AG08396 (cell line): ENCODE results near the gene EPHB4.
"Not testable (repeated sequence)": the region's sequence is repeated elsewhere in the genome, so short reads cannot be mapped to it uniquely, and the experiment has no call there.

Experiments used
- DNase-seq: peaks from one replicate; pipeline ENCODE4 v3.0.0; 2012; ENCODE audit warnings: low spot score, mixed read lengths

Gene EPHB4

DNA sequence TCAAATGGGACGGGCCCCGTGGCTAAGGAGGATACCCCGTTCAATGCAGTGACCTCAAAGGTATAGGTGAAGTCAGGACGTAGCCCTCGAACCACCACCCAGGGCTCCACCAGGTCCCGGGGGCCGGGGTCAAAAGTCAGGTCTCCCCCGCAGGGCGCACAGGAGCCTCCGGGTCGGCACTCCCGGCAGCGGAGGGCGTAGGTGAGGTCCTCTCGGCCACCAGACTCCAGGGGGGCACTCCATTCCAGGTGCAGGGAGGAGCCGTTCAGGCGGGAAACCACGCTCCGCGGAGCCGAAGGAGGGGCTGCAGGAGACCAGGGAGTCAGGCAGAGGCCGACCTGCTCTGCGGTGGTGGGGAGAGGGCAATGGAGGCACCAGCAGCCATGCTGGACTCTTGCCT lies 7.7 kb downstream of the EPHB4 start:
- DNase-seq: no peak

DNA sequence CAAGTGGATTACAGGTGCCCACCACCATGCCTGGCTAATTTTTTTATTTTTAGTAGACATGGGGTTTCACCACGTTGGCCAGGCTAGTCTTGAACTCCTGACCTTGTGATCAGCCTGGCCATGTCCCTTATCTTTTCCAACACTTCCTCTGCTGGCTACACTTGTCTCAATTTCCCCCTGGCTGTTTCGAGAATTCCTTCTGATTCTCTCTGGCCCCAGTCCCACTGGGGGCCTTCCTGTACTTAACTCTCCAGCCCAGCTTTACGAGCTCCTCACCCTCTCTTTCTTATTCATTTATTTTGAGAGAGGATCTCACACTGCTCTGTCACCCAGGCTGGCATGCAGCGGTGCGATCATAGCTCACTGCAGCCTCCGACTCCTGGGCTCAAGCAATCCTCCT lies 8.5 kb downstream of the EPHB4 start:
- no peak for DNase-seq

DNA sequence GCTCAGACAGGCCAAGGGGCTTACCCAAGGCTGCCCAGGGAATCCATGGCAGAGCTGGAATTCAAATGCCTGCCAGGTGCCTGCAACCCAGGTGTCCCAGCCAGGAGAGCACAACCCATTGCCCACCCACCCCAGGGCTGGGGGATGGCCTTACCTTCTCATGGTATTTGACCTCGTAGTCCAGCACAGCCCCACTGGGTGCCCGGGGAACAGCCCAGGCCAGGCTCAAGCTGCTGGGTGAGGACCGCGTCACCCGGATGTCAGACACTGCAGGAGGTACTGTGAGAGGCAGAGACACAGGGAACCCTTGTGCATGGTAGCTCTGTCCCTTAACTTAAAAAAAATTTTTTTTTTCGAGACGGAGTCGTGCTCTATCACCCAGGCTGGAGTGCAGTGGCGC lies 9.0 kb downstream of the EPHB4 start:
- no peak for DNase-seq

DNA sequence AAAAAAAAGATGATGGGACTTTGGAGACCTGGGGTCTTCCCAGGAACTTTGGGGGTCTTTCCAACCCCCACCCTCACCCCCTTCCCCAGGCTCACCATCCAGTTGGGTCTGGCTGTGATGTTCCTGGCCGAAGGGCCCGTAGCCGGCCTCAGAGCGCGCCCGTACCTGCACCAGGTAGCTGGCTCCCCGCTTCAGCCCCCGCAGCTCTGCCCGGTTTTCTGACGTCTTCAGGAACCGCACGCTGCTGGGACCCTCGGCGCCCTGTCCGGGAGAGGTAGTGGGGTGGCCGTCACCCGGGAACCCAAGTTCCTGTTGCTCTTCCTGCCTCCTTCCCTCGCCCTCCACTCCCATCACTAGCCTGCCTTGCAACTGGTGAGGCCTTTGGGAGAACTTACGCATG lies 10.2 kb downstream of the EPHB4 start:
- no peak for DNase-seq

DNA sequence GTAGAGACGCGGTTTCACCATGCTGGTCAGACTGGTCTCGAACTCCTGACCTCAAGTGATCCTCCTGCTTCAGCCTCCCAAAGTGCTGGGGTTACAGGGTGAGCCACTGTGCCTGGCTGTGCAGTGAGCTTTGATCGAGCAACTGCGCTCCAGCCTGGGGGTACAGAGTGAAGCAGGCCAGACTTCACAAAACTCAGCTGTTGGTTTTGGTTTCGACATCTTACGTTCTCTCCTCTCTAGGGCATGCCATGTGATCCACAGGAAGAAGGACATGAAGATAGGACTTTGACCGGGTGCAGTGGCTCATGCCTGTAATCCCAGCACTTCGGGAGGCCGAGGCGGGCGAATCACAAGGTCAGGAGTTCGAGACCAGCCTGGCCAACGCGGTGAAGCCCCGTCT lies 10.8 kb downstream of the EPHB4 start:
- DNase-seq: not testable (repeated sequence)

DNA sequence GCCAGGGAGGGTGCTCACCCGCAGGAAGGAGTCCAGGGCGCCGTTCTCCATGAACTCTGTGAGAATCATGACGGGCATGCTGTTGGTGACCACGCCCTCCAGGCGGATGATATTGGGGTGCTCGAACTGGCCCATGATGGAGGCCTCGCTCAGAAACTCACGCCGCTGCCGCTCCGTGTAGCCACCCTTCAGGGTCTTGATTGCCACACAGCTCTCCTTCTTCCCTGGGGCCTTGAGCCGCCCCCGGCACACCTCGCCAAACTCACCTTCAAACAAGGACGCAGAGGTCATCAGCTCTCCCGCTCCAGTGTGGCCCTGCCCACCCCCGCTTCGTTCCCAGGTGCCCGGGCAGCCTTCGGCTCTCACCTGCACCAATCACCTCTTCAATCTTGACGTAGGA lies 14.6 kb downstream of the EPHB4 start:
- no peak for DNase-seq

DNA sequence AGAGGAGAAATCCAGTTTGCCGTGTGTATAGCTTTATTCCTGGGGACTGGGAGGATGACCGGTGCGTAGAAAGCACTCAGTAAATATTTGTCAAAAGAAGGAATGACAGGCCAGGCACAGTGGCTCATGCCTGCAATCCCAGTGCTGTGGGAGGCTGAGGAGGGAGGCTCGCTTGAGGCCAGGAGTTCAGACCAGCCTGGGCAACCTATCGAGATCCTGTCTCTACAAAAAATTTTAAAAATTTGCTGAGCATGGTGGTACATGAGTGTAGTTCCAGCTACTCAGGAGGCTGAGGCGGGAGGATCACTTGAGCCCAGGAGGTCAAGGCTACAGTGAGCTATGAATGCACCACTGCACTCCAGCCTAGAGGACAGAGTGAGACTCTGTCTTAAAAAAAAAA lies 15.8 kb downstream of the EPHB4 start:
- no peak for DNase-seq

DNA sequence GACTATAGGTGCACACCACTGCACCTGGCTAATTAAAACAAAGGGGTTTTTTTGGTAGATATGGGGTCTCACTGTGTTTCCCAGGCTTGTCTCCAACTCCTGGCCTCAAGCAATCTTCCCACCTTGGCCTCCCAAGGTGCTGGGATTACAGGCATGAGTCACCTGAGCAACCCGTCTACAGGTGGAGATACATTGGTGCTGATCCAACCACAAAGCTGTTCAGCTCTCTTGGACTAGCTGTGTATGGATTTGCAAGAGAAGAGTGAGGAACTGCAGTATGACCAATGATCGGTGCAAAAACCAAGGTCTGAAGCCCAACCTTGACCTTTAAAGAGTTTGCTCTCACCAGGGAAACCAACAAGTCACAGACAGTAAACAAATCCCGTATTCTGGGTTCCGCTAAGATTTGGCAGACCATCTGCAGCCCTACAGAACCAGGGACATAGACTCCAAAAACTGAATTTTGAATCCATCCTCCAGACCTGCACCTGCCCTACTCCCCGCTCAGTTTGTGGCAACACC lies 18.9 kb downstream of the EPHB4 start:
- no peak for DNase-seq

DNA sequence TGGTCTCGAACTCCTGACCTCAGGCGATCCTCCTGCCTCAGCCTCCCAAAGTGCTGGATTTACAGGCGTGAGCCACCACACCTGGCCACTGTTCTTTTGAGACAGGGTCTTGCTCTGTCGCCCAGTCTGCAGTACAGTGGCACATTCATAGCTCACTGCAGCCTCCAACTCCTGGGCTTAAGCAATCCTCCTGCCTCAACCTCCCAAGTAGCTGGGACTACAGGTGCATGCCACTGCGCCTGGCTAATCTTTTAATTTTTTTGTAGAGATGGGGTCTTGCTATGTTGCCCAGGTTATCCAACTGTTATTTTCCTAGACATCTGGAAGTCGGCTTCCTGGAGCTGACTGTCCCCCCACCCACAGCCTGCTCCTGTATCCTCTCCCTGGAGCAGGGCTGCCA lies 20.4 kb downstream of the EPHB4 start:
- DNase-seq: not testable (repeated sequence)

DNA sequence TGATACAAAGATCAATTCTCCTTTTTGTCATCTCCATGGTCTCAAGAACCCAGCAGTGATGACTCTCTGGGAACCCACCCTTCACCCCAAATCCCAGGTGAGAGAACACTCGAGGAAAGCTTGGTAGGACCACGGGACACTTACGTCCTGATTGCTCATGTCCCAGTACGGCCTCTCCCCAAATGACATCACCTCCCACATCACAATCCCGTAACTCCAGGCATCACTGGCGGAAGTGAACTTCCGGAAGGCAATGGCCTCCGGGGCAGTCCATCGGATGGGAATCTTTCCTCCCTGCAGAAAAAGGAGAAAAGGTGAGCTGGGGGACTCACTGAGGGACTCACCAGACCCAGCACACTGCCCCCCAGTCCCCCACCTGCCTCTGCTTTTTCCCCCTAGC lies 21.0 kb downstream of the EPHB4 start:
- DNase-seq: no peak

DNA sequence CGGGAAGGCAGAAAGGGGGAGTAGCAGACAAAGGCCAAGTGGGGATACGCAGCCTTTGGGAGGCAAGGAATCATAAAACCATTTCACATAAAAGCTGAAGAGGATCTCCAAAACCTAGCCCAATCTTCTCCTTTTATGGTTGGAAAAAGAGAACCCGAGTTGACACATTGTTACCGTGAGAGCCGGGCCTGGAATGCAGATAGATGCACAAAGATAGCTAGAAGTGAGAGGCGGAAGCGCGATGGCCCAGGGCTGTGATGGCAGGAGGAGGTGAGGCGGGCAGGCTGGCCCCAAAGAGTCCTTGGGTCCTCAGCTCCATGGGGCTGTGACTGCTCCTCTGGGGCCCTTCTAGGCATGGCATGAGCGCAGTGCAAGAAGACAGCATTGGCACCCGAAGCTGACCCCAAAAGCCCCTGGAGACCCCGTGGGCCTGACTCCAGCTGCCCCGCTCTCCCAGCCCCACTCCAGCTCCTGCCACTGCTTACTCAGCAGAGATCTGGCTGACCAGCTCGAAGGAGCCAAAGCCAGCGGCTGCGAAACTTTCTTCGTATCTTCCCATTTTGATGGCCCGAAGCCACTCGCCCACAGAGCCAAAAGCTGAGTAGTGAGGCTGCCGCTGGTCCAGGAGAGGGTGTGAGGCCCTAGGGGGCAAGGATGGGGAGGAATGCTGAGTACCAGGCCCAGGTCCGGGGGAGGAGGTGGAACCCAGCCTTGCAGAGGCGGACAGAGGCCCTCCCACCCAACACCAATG lies 22.5 kb downstream of the EPHB4 start:
- DNase-seq: no peak

DNA sequence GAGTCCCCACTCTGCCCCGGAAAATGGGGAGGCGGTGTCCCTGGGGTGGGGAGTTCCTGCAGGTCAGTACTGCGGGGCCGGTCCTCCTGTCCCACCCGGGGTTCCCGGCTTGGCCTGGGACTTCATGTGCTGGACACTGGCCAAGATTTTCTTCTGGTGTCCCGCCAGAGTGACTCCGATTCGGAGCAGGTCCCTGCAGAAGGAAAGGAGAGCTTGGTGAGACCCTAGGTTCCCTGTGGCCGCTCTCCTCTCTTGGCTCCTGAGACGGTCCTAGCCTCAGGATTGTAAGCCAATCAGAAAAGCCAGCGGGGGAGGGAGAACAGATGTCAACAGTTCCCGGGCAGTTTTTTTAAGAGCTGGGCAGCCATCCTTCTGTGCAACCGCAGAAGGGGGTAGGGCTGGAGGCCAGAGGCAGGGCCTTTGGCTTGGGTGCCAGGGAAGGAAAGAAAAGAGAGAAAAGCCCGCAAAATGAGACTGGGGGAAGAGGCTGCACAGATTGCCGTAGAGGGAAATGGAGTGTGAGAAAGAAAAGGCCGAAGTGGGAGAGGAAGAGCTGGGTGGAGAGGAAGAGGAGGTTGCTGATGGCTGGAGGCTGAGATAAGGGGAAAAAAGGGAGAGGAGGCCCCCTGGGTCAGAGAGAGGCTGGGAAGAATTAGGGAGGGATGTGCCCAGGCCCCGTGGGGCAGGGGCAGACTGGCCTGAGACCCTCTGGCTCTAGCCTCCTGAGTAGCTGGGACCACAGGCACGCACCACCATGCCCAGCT lies 23.7 kb downstream of the EPHB4 start:
- peak; percentile 94 for DNase-seq

DNA sequence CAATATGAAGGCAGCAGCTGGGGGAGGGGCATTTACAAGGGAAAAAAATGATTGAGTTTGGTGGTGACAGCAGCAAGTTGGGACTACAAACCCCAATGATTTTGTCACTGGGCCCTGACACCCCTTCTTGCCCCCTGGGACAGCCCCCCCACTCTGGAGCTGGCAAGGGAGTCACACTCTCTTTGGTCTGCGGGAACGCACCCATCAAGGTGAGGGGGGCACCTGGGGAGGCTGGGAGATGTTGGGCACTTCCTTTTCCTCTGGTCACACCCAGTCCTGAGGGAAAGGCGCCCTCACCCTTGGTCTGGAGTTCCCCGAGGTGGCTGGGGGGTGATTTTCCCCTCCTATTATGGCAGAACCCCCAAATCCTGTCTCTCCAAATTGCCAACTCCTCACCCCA lies 24.4 kb downstream of the EPHB4 start:
- DNase-seq: no peak

DNA sequence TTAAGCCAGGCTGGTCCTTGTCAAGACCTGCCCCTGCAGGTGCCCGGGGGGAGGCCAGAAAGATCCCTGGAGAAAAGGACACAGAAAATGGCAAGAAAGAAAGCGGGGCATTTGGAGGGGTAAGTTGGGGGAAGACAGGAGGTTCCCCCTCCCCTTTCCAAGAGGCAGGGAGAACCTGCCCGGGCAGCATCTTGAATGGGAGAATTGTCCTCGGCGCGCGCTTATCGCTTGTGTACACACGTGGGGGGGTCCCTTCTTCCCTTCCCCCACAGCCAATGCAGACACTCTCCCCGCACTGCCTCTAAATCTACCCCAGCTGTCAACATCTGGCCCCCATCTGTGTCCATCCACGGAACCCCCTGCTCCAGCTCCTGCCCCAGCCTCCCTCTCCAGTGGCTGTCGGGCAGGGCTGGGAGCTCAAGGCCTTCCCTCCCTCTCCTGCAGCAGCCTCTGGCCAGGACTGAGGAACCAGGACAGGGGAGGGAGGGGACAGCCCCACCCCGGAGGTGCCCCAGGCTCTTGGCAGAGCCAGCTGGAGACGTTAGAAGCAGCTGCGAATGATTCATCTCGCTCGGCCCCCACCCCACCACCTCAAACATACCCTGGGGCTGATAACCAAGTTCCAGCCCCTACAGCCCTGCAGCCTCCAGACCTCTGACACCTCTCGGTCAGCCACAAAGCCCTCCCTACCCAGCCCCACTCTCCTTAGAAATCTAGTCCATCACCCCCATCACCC lies 25.3 kb downstream of the EPHB4 start:
- peak; percentile 78 for DNase-seq

DNA sequence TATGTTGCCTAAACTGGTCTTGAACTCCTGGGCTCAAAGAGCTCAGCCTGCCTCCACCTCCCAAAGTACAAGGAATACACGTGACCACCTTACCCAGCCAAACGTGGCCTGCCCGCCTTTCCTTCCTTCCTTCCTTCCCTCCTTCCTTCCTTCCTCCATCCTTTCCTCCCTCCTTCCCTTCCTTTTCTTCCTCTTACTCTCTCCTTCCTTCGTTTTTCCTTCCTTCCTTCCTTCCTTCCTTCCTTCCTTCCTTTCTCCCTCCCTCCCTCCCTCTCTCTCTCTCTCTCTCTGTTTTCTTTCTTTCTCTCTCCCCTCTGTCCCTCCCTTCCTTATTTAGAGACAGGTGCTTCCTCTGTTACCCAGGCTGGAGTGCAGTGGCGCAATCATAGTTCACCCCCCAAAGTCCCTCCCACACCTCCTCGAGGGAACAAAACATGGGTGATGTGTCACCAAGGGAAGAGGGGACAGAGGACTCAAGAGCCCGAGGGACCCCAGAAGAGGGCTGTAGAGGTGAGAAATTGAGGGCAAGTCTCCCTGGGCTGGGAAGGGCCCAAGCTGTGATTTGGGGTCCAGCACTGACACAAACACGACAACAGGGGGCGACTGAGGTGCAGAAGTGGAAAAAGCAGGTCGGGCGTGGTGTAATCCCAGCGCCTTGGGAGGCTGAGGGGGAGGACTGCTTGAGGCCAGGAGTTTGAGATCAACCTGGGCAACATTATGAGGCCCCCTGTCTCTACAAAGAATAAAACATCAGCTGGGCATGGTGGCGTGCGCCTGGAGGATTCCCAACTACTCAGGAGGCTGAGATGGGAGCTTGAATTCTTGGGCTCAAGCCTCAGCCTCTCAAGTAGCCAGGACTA lies 28.1 kb downstream of the EPHB4 start:
- DNase-seq: peak; percentile 63

DNA sequence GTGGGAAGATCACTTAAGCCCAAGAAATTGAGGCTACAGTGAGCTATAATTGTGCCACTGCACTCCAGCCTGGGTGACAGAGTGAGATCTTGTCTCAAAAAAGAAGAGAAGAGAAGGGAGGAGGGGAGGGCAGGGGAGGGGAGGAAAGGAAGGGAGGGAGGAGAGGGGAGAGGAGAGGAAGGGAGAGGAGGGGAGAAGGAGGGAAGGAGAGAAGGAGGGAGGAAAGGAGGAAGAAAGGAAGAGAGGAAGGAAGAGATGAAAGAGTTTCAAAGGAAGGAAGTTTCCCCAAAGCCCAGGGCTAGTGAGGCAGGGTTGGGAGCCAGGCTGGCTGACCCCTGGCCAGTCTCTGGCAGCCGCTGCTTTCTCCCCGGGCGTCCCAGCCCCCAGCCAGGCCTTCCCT lies 32.6 kb downstream of the EPHB4 start:
- DNase-seq: no peak

DNA sequence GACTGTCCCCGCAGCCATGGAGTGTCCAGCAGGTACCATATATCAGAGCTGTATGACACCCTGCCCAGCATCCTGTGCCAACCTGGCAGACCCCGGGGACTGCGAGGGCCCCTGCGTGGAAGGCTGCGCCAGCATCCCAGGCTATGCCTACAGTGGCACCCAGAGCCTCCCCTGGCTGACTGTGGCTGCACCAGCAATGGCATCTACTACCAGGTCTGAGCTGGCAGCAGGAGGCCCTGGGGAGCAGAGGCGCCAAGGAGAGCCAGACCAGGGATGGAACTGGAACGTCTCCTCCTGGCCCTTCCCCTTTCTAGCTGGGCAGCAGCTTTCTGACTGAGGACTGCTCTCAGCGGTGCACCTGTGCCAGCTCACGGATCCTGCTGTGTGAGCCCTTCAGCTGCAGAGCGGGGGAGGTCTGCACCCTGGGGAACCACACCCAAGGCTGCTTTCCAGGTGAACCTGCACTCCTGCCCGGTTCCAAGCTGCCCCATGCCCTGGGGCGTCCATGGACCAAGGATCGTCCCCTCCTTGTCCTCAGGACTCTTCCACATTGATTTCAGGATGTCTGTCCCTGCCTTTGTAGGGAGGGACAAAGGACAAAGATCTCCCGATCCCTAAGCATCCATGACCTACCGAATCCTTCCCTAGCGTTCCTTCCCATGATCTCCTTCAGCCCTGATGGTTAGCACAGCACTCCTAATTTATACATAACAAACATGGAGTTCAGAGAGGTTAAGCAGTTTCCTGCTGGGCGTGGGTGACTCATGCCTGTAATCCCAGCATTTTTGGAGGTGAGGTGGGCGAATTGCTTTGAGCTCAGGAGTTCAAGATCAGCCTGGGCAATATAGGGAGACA lies 33.3 kb downstream of the EPHB4 start:
- DNase-seq: no peak

DNA sequence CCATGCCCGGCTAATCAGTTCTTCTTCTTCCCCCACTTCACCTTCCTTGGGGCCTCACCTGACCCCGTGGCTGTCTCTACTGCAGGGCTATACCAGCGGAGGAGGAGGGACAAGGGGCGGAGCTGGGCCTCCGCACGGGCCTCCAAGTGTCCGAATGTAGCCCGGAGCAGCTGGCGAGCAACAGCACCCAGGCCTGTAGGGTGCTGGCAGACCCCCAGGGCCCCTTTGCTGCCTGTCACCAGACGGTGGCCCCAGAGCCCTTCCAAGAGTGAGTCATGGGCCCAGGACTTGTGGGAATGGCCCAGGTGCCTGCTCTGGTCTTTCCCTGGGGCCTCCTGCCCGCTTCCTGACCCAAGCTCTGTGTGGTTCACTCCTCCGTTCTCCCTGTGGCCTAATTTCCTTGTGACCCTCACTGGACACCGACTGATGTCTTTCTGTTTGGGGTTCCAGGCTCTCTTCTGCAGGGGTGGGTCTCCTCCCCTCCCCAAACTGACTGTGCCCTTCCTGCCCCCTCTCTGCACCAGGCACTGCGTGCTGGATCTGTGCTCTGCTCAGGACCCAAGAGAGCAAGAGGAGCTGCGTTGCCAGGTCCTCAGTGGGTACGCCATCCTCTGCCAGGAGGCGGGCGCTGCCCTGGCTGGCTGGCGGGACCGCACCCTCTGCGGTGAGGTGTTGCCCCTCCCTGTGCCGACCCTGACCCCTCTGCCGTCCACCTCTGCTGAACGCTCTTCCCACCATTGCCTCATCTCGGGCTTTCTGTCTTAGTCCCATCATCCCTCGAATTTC lies 35.2 kb downstream of the EPHB4 start:
- DNase-seq: no peak

DNA sequence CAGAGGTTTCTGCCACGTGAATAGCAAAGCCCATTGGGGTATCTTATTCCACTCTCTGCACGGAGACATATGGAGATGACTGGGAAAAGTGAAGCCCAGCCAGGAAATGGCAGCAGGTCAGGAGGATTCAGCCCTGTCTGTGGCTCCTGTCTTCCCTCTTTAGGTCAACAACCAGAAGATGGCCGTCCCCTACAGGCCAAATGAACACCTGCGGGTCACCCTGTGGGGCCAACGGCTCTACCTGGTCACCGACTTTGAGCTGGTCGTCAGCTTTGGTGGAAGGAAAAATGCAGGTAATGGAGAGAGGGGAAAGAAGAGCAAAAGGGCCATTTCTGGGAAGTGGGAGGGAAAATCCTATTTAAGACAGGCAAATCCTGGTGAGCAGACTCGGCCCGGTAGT lies 38.3 kb downstream of the EPHB4 start:
- DNase-seq: no peak

DNA sequence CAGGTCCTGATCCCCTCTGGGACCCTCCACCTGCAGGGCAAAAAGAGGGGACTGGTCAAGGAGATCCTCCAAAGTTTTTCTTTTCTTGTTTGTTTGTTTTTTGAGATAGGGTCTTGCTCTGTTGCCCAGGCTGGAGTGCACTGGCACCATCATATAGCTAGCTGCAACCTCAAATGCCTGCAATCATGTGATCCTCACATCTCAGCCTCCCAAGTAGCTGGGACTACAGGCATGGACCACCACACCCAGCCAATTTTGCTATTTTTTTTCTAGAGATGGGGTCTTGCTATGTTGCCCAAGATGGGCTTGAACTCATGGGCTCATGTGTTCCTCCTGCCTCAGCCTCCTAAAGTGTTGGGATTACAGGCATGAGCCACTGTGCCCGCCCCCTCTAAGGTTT lies 41.0 kb downstream of the EPHB4 start:
- DNase-seq: no peak
